AML-193 (cell line): ENCODE measurements around the gene PI4KA.
"Not testable (repeated sequence)": the region's sequence is repeated elsewhere in the genome, so short reads cannot be mapped to it uniquely, and the experiment has no call there.

Experiments
- DNase-seq, 2 experiments: peaks; one replicate each; lab custom pipeline; 2025; lab: John Stamatoyannopoulos, UW

PI4KA gene

DNA sequence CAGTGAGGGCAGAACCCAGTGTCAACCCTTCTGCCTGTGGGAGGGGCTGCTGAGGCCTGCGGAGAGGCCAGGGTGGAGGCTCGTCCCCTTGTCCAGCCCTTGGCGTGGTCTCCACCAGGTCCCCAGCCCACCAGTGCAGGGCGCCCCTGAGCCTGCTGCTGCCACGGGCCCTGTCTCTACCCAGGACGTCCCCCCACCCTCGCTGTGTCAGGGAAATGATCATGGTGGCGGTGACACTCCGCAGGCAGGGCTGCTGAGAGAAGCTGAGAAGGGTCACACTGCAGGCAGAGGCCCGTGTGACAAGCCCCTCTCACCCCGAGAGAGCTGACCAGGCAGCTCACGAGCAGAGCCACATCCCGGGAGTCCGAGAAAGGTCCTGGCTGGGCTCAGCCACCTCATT is 164.4 kb downstream of the PI4KA start:
- not testable (repeated sequence) for DNase-seq

DNA sequence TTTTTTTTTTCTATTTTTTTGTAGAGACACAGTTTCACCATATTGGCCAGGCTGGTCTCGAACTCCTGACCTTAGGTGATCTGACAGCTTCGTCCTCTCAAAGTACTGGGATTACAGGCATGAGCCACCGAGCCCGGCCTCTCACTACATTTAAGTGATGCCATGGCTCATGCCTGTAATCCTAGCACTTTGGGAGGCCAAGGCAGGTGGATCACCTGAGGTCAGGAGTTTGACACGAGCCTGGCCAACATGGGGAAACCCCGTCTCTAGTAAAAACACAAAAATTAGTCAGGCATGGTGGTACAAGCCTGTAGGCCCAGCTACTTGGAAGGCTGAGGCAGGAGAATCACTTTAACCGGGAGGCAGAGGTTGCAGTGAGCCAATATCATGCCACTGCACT is 165.7 kb downstream of the PI4KA start:
- not testable (repeated sequence) for DNase-seq

DNA sequence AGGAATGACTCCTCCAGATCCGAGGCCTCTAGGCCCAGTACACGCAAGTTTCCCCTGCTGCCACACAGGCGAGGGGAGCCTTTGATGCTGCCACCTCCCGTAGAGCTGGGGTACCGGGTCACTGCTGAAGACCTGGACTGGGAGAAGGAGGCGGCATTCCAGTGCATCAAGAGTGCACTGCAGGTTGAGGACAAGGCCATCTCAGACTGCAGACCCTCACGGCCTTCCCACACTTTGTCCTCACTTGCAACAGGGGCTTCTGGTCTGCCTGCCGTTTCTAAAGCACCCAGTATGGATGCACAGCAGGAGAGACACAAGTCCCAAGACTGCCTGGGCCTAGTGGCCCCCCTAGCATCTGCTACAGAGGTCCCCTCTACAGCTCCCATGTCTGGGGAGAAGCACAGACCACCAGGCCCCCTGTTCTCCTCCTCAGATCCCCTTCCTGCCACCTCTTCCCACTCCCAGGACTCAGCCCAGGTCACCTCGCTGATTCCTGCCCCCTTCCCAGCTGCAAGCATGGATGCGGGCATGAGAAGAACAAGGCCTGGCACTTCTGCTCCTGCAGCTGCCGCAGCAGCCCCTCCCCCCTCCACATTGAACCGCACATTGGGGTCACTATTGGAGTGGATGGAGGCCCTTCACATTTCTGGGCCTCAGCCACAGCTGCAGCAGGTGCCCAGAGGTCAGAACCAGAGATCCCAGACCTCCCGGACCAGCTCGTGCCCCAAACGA is 167.9 kb downstream of the PI4KA start:
- DNase-seq: not testable (repeated sequence)

DNA sequence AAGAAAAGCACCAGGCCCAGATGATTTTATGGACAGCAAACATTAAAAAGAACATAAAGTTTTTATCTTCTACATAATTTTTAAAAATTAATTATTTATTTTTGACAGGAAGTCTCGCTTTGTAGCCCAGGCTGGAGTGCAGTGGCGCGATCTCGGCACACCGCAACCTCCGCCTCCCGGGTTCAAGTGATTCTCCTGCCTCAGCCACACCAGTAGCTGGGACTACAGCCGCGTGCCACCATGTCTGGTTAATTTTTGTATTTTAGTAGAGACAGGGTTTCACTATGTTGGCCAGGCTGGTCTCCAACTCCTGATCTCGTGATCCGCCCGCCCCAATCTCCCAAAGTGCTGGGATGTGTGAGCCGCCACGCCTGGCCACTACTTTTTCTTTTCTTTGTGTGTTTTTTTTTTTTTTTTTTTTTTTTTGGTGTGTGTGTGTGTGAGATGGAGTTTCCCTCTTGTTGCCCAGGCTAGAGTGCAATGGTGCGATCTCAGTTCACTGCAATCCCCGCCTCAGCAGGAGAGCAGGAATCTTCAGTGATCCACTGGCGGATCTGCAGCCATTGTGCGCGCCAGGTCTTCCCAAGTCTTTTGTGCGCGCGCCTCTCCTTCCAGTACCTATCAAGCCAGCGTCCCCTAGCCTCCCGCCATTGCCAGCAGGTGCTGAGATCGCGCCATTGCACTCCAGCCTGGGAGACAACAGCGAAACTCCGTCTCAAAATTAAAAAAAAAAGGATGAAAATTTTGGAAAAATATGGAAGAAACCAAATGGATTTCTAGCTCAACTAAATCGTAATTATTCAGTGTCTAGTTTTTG is 171.0 kb downstream of the PI4KA start:
- not testable (repeated sequence) for DNase-seq

DNA sequence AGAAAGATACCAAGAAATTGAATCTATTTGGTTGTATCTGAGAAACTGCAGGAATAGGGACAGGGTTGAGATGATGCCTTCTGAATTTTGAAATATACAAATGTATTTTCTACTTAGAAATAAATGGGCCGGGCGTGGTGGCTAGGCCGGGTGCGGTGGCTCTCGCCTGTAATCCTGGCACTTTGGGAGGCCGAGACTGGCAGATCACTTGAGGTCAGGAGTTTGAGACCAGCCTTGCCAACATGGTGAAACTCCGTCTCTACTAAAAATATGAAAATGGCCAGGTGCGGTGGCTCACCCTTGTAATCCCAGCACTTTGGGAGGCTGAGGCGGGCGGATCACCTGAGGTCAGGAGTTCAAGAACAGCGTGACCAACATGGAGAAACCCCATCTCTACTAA is 172.8 kb downstream of the PI4KA start:
- not testable (repeated sequence) for DNase-seq

DNA sequence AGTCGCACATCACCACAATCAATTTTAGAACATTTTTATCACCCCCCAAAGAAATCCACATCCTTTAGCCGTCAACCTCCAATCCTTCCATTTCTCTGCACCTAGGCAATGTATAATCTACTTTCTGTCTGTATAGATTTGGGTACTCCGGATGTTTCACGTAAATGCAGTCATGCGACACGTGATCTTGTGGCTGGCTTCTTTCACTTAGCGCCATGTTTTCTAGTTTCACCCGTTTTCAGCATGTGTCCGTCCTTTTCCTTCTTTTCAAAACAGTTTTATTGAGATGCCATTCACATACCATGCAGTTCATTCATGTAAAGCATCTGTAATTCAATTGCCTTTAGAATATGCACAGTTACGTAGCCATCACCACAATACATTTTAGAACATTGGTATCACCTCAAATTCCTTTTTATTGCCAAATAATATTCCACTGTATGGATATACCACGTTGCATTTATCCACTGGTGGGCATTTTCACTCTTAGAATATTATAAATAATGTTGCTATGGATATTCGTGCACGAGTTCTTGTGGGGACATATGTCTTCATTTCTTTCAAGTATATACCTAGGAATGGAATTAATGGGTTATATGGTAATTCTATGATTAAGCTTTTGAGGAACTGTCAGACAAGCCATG is 179.7 kb downstream of the PI4KA start:
- DNase-seq: not testable (repeated sequence)

DNA sequence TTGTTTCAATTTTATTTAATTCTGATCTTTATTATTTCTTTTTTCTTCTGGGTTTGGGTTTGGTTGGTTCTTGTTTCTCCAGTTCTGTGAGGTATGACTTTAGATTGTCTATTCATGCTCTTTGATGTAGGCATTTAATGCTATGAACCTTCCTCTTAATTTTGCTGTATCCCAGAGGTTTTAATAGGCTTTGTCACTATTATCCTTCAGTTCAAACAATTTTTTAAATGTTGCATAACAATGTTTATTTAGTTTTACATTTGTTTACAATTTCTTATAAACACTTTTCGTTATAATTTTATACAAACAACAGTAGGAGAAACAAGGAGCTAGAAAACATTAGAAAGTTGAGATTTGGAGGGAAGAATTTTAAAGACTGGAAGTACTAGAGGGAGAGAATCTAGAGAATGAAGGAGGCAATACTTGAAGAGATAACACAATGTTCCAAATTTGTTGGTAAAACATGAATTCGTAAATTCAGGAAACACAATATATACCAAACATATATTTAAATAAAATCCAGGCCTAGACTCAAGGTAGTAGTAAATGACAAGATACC is 180.8 kb downstream of the PI4KA start:
- DNase-seq: no peak

DNA sequence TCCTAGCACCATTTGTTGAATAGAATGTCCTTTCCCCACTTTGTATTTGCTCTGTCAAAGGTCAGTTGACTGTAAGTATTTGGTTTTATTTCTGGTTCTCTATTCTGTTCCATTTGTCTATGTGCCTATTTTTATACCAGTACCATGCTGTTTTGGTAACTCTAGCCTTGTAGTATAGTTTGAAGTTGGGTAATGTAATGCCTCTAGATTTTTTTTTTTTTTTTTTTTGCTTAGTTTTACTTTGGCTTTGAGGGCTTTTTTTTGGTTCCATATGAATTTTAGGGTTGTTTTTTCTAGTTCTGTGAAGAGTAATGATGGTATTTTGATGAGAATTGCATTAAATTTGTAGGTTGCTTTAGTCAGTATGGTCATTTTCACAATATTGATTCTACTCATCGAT is 183.0 kb downstream of the PI4KA start:
- not testable (repeated sequence) for DNase-seq

DNA sequence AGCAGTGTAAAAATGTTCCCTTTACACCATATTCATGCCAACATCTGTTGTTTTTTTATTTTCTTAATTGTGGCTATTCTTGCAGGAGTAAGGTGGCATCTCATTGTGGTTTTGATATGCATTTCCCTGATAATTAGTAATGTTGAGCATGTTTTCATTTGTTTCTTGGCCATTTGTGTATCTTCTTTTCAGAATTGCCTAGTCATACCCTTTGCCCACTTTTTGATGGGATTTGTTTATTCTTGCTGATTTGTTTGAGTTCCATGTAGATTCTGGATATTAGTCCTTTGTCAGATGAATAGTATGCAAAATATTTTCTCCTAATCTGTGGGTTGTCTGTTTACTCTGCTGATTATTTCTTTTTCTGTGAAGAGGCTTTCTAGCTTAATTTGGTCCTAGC is 183.6 kb downstream of the PI4KA start:
- DNase-seq: no peak

DNA sequence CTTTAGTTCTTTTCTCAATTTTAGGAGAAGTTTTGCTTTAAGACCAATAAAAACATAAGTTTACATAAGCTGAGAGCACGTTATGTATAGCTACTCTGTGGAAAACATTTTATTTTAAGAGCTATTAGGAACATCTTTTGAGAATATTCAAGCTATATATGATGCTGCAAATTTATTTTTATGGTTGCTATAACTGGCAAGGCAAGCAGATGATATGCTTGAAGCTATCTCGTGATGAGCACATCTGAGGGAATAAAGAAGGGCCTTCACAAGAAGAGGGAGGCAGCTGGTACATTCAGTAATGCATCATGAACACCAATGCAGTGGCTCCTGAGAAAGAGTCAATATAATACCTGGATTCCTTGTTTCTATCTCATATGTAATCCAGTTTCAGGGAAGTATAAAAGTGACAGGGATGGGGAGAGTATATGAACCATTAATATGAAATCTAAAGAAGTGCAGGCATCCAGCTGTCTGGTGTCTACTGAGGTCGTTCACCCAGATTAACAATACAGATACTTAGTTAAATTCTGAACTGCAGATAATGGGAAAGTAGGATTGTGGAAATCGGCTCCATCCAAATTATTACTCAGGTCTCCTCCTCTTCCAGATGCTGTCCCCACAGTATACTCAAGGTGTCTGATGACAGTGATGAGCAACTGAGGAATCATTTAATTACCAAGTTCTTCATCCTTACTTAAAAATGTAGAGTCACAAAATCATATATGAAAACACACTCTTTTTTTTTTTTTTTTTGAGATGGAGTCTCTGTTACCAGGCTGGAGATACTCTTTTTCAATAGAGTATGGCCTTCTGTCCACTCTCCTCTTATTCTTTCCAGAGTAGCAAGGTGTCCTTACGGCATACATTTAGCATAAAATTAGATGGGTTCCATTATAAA is 185.1 kb downstream of the PI4KA start:
- DNase-seq: no peak

DNA sequence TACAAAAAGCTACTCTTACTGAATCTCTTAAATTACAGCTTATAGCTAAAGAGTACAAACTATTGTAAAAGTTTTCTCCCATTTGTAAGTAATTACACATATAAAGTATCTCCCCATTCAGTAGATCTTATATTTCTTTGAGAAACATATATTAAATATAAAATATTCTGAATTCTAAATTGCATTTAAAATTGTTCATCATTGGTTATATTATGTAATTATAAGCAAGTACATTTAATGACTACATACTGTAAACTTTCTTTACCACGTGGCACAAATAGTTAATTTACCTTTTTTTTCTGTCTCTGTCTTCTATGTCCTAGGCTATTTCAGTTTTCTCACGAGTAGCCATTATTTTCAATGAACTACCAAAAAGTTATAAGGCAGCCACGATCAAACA is 185.9 kb downstream of the PI4KA start:
- no peak for DNase-seq

DNA sequence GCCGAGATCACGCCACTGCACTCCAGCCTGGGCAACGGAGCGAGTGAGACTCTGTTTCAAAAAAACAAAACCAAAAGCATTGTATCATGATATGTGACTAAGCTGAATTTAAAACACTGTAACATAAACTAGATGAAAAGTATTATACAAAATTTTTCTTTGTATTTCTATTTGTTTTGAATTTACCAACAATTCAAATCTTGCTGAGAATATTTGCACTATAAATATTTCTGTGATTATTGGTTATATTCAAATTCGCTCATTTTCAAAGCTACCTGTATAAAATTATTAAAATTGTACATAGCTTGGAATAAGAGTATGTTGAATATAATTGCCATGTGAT is 186.6 kb downstream of the PI4KA start:
- DNase-seq: no peak

DNA sequence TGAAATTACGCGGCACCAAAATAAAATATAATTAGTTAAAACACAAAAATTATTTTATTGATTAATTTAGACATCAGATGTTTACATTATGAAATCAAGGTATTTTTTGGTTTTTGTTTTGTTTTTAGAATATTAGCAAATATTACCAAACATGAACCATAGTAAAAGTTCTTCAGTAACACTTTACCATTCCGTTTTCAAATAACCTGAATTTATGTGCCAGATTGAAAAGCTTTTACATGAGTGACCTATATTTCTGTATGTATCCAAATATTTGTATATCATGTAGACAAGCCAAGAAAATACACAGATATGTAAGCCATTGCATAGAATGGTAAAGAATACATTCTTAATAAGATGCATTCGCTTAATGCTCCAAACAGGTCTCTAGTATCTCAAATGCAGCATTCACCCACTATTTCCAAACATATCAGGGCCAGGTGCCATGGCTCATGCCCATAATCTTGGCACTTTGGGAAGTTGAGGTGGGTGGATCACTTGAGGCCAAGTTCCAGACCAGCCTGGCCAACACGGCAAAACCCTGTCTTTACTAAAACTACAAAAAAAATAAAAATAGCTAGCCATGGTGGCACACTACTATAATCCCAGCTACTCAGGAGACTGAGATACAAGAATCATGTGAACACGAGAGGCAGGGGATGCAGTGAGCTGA is 187.1 kb downstream of the PI4KA start:
- no peak for DNase-seq

DNA sequence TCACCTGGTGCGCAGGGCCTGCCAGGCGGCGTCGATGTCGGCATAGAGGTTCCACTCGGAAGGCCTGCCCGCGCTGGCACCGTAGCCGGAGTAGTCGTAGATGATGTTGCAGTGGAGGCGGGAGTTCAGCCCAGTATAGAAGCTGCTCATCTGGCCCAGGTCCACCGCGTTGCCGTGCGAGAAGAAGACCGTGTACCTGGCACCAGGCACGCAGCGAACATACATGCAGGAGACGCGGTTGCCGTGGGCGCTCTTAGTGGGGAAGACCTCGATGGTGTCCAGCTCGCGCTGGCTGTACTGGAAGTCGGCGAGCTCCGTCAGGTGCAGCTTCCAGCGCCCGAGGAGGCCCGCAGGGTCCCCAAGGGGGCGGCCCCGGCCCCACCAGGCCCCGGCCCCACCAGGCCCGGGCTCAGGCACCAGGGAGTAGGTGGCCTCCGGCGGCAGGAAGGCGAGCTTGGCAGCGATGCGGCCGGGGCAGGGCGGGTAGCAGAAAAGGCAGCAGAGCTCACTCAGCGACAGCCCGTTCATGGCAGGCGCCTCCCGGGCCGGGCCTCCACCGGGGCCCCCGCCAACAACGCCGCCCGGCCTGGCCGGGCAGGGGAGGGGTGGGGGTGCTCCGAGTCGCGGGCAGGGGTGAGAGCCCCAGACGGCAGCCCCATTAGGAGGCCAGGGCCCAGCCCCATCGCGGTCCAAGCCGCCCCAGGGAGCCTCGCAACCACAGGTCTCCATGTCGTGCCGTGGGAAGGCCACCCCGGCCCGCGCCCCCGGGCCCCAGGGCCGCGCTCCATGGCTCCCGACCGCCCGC is 188.0 kb downstream of the PI4KA start:
- not testable (repeated sequence) for DNase-seq

DNA sequence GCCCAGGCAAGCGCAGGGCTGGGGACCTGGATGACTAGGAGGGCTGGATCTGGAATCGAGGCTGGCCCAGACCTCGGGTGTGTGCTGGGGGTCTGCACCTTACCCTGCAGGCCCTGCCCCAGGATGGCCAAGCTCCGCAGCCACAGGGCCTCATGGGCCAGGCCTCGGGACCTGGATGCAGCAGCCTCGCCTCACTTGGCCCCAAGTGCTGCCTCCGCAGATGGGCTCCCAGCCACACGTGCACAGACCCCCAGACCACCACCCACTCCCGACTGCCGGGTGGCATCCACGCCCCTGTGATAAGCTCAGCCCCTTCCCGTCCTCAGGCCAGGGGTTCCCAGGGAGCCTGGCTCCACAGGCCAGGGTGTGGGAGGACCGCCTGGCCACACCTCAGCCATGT is 188.7 kb downstream of the PI4KA start:
- not testable (repeated sequence) for DNase-seq

DNA sequence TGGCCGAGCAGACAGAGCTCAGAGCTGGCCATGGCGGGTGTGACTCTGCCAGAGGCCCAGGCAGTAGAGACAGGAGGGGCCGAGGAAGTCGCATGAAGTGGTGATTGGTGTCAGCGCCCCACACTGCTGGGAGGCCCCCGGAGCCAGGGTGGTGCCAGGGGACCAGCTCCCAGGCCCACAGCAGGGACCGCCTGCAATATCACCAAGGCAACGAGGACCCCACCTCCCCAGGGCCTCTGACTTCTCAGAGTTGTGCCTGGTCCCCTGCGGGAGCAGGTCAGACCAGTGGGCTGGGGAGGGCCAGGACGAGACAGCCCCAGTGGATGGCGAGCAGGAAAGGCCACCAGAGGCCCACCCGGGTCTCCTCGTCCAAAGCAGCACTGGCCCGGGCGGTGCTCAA is 189.1 kb downstream of the PI4KA start:
- not testable (repeated sequence) for DNase-seq

DNA sequence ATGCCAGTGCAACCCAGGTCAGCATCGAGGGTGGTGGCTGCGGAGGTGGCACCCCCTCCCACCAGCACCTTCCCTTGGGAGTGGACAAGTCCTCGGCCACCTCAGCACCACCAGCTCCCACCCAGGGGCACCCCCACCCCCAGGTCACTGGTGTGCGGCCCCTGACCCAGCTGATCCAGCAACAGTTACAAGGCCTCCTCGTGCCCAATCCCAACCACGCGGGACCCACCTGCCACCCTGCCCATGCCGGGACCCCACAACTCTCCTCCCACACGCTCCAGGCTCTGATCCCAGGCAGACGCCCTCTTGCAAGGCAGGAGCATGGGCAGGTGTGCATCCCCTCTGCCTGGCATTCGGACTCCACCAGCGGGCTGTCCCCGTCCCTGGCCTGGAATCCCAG is 189.8 kb downstream of the PI4KA start:
- not testable (repeated sequence) for DNase-seq

DNA sequence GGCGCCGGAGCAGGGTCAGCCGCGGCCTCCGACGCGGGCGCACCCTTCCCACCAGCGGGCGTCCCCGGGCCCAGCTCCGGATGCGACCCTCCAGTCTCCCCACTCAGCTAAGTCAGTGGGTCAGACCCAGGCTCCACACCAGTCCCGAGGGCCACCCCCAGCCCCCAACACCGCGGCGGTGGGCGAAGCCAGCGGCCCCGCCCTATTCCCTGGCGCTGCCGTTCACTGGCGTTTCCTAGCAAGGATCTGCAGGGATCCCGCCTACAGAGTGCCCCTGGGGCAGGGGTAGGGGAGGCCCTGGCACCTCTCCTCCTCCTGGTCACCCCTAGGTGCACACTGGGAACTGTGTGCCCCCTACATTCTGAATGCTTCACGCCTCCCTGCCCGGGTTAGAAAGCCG is 190.4 kb downstream of the PI4KA start:
- DNase-seq: not testable (repeated sequence)

DNA sequence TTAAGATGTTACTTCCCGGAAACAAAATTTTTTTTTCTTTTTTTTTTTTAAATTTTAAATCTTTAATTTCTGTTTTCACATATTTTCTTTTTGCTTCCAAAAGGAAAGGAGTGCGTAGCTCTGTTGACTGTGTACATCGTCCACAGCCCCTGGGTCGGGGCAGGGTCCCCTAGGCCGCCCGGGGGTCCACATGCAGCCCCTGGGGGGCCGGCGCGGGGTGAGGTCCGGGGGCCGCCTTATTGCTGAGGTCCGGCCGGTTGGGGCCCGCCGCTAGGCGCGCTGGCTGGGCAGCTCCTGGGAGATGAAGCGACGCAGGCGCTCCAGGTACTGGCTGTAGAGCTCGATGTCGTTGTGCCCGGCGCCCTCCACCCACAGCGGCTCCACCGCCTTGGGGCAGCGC is 191.1 kb downstream of the PI4KA start:
- DNase-seq: not testable (repeated sequence)

DNA sequence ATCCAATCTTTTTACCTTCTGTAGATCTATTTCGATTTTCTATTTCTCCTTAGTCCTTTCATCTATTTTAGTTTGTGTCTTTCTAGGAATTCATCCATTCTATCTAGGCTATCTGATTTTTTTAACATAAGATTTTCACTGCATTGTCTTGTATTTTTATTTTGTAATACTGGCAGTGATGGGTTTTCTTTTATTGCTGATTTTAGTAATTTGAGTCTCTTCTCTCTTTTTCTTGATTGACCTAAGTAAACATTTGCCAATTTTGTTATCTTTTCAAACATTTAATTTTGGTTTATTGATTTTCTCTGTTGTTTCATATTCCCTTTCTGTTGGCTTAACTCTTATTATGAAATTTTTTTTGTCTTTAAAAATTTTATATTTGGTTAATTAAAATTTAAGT is 192.1 kb downstream of the PI4KA start:
- no peak for DNase-seq
